ENCODE results near the gene MPC1.

The MPC1 gene

GRCh38 chr6:166318227-166318626 lies 64.5 kb downstream of the MPC1 start:
- Histone ChIP-seq H3K9me3 (ENCODE audit: control insufficient read depth, low read length) (no peaks in the 10 kb centered on the region), H3K4me3 (ENCODE audit: low read length) (no peak overlapping the region), H3K4me1 (ENCODE audit: control insufficient read depth, insufficient read depth, low read length) (no peaks in the 10 kb centered on the region), H3K36me3 (ENCODE audit: control insufficient read depth, insufficient read depth, low read length) (no peaks in the 10 kb centered on the region), H3K27me3 (ENCODE audit: control insufficient read depth, insufficient read depth, low read length) (no peaks in the 10 kb centered on the region), H3K9ac (ENCODE audit: low read length) (no peak overlapping the region)

GRCh38 chr6:166317261-166318212 lies 65.2 kb downstream of the MPC1 start:
- Histone ChIP-seq H3K36me3 (ENCODE audit: control insufficient read depth, insufficient read depth, low read length) (no peaks in the 10 kb centered on the region), H3K27me3 (ENCODE audit: control insufficient read depth, insufficient read depth, low read length) (no peaks in the 10 kb centered on the region), H3K9ac (ENCODE audit: low read length) (no peak overlapping the region), H3K9me3 (ENCODE audit: control insufficient read depth, low read length) (no peaks in the 10 kb centered on the region), H3K4me1 (ENCODE audit: control insufficient read depth, insufficient read depth, low read length) (no peaks in the 10 kb centered on the region), H3K4me3 (ENCODE audit: low read length) (no peak overlapping the region)

- H3K4me1 ChIP-seq (ENCODE audit: control insufficient read depth, insufficient read depth, low read length) = no peaks in the 10 kb centered on the region
- H3K4me3 ChIP-seq (ENCODE audit: low read length) = no peak overlapping the region
- no peaks in the 10 kb centered on the region for H3K36me3 ChIP-seq (ENCODE audit: control insufficient read depth, insufficient read depth, low read length)
- no peaks in the 10 kb centered on the region for H3K9me3 ChIP-seq (ENCODE audit: control insufficient read depth, low read length)
- H3K27me3 ChIP-seq (ENCODE audit: control insufficient read depth, insufficient read depth, low read length) = peaks cover 3% of the 10 kb centered on the region
- no peak overlapping the region for H3K9ac ChIP-seq (ENCODE audit: low read length)
Observed at GRCh38 chr6:166315436-166315835, 67.3 kb downstream of the MPC1 start.
